WI38 (cell line): ENCODE results near the gene HPCAL4.

ENCODE experiments used
- H3K4me3 ChIP-seq: 2 replicates; pipeline ENCODE4 v1.5.1; 2011; ENCODE audit warnings: low read depth, mild to moderate bottlenecking, control low read depth, low read length
- TF ChIP-seq, protein P1 (sequence below): IDR thresholded peaks from 2 replicates; pipeline ENCODE4 v1.5.1; 2012; ENCODE audit warnings: low read depth, mild to moderate bottlenecking, control low read depth, low read length

HPCAL4 gene

GRCh38 chr1:39670689-39671088 lies 20.5 kb downstream of the HPCAL4 start:
- H3K4me3 ChIP-seq: no peak overlapping the region
- TF ChIP-seq, protein P1, sequence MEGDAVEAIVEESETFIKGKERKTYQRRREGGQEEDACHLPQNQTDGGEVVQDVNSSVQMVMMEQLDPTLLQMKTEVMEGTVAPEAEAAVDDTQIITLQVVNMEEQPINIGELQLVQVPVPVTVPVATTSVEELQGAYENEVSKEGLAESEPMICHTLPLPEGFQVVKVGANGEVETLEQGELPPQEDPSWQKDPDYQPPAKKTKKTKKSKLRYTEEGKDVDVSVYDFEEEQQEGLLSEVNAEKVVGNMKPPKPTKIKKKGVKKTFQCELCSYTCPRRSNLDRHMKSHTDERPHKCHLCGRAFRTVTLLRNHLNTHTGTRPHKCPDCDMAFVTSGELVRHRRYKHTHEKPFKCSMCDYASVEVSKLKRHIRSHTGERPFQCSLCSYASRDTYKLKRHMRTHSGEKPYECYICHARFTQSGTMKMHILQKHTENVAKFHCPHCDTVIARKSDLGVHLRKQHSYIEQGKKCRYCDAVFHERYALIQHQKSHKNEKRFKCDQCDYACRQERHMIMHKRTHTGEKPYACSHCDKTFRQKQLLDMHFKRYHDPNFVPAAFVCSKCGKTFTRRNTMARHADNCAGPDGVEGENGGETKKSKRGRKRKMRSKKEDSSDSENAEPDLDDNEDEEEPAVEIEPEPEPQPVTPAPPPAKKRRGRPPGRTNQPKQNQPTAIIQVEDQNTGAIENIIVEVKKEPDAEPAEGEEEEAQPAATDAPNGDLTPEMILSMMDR: no peak

GRCh38 chr1:39668894-39669293 lies 22.3 kb downstream of the HPCAL4 start:
- no peak overlapping the region for H3K4me3 ChIP-seq
- TF ChIP-seq, protein P1: no peak

DNA sequence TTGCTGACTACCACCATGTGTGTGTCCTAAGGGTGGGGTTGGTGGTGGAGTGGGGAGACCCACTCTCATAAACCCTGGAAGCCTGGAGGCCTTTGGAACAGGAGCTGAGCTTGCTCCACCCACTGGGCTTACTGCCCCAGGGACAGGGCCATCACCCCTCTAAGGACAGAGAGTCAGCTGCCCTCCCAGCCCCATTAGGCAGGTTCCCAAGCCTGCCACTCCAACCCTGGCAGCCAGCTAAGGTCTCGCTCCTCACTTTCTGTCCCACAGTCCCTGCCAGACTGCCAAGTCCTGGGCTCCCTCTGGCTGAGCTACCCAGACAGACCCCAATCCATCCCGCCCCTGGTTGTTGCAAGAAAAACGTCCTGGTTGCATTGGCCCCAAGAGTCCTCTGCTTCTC lies 23.1 kb downstream of the HPCAL4 start:
- no peak overlapping the region for H3K4me3 ChIP-seq
- TF ChIP-seq, protein P1: no peak

GRCh38 chr1:39666772-39667171 lies 24.5 kb downstream of the HPCAL4 start:
- TF ChIP-seq, protein P1: no peak

GRCh38 chr1:39663559-39663958 lies 27.7 kb downstream of the HPCAL4 start:
- no peak overlapping the region for H3K4me3 ChIP-seq
- TF ChIP-seq, protein P1: no peak

More at GRCh38 chr1:39666772-39667171, 24.5 kb downstream of the HPCAL4 start:
- no peak overlapping the region for H3K4me3 ChIP-seq

DNA sequence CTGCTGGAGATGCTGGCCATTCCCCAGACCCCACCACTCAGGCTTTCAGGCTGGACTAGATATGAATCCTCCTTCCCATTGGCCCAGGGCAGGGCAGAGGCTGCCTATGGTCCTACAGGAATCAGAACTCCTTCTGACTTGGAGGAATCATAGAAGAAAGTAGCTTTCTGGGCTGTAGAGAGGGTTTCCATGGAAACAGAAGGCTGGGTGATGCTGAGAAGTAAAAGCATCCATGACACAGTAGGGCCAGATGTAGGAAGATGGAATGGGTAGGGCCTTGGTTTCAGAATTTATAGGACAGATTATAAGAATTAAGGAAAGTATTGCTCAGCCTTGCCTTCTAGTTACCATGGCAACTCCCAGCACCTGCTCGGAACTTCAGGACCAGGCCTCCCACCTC lies 28.4 kb downstream of the HPCAL4 start:
- H3K4me3 ChIP-seq: no peak overlapping the region
- TF ChIP-seq, protein P1: no peak

DNA sequence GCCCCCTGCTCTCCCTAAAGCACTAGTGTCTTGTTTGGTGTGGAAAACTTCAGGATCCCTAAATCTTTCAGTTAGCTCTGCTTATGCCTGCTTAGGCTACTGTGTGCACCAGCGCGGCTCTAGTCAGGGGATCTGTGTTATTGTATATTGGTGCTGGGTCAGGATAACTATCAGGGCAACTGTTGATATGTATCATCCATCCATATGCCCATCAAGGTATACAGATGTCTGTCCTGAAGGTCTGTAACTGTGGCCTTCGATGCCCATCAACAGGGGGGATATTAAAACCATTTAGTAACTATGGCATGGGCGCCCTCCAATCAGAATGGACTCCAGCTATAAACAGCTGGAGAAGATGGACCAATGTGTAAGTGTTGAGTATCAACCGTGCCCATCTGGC lies 31.7 kb downstream of the HPCAL4 start:
- H3K4me3 ChIP-seq: no peak overlapping the region
- TF ChIP-seq, protein P1: no peak
